K562 (cell line): ENCODE data around the gene RTL10. TPM values are rescaled to one million over a fixed set of nuclear protein-coding genes. Genes with fewer than 3 reads are reported as not detected.

Experiments used
- ADNP ChIP-seq: fragments of 200-800 bp; sonication (Bioruptor generic); IDR thresholded peaks from 2 replicates; pipeline ENCODE4 v1.6.1; 2016; ENCODE audit warnings: missing genetic modification characterization, missing compliant biosample characterization
- ARID3A ChIP-seq: IDR thresholded peaks from 2 replicates; pipeline ENCODE4 v1.6.1; 2012; ENCODE audit warnings: low read depth, low read length, improper control_type of control experiment, borderline replicate concordance
- BRF2 ChIP-seq: IDR thresholded peaks from 3 replicates; pipeline ENCODE4 v1.6.1; 2011; ENCODE audit warnings: borderline replicate concordance, mild to moderate bottlenecking; ENCODE audit not compliant: insufficient read length, insufficient read depth
- CEBPG ChIP-seq, 3 experiments: fragments of 200-800 bp in 1 of 3; sonication (Bioruptor generic) in 1 of 3; sonication (generic) in 1 of 3; formaldehyde crosslinking in 1 of 3; IDR thresholded peaks in 2 of 3; conservative IDR thresholded peaks in 1 of 3; 2 replicates each; pipeline versions ENCODE4 v1.6.1 to v1.8.0; 2016 to 2022; ENCODE audit warnings: missing compliant biosample characterization in 2 of 3, missing genetic modification characterization in 2 of 3, mild to moderate bottlenecking in 1 of 3, missing genetic modification reagents in 1 of 3
- CEBPZ ChIP-seq: fragments of 150-350 bp; IDR thresholded peaks from 2 replicates; pipeline ENCODE4 v1.6.1; 2014; ENCODE audit warnings: low read depth, mild to moderate bottlenecking, low read length, borderline replicate concordance
- CREB3 ChIP-seq: fragments of 450-650 bp; conservative IDR thresholded peaks from 2 replicates; pipeline ENCODE4 v1.6.1; 2016; ENCODE audit warnings: missing genetic modification characterization, low read depth, mild to moderate bottlenecking, missing compliant biosample characterization, moderate library complexity
- HDAC6 ChIP-seq: IDR thresholded peaks from 2 replicates; pipeline ENCODE4 v1.6.1; 2012; ENCODE audit warnings: low read depth, mild to moderate bottlenecking, control low read depth, inconsistent platforms, low read length, moderate library complexity
- KDM2B ChIP-seq: fragments of 250-450 bp; sonication (Bioruptor Pico); IDR thresholded peaks from 2 replicates; pipeline ENCODE4 v1.8.0; 2021; ENCODE audit warnings: mild to moderate bottlenecking, moderate library complexity
- MED1 ChIP-seq: sonication (generic); formaldehyde crosslinking; IDR thresholded peaks from 2 replicates; pipeline ENCODE4 v1.8.1; 2023; ENCODE audit warnings: missing genetic modification reagents, borderline replicate concordance
- TCF3 ChIP-seq: sonication (generic); formaldehyde crosslinking; IDR thresholded peaks from 2 replicates; pipeline ENCODE4 v1.4.0; 2020; ENCODE audit warnings: mild to moderate bottlenecking, missing genetic modification reagents
- TRIM24 ChIP-seq, 2 experiments: fragments of 450-650 bp; IDR thresholded peaks; 2 replicates each; pipeline ENCODE4 v1.6.1; 2016
- ZEB2 ChIP-seq: fragments of 450-650 bp; IDR thresholded peaks from 2 replicates; pipeline ENCODE4 v1.6.1; 2016
- ZKSCAN8 ChIP-seq: fragments of 200-800 bp; sonication (Bioruptor generic); IDR thresholded peaks from 2 replicates; pipeline ENCODE4 v1.6.1; 2016; ENCODE audit warnings: missing genetic modification characterization, missing compliant biosample characterization
- ZNF311 ChIP-seq: fragments of 250-450 bp; sonication (Bioruptor Pico); IDR thresholded peaks from 2 replicates; pipeline ENCODE4 v1.4.0; 2020; ENCODE audit warnings: mild to moderate bottlenecking, moderate library complexity
- ZNF586 ChIP-seq: fragments of 450-650 bp; formaldehyde crosslinking; conservative IDR thresholded peaks from 2 replicates; pipeline ENCODE4 v1.4.0; 2020; ENCODE audit warnings: mild to moderate bottlenecking, moderate library complexity
- polyA plus RNA-seq, 8 experiments: library from polyadenylated mRNA; depleted of rRNA in 4 of 8; stranded (reverse) in 5 of 8; unstranded in 3 of 8; fragments of >200 nt; fragmentation: Nextera tagmentation in 2 of 8; fragmentation: Illumina TruSeq in 1 of 8; extraction: Ambion mirVana in 2 of 8; extraction: Trizol in 1 of 8; gene quantifications; 2 replicates each; pipeline versions ENCODE4 v1.2.1 to v1.2.3, GENCODE V29; 2011 to 2014; ENCODE audit warnings: inconsistent platforms in 1 of 8, missing spikeins in 1 of 8
- total RNA-seq, 7 experiments: library from RNA; depleted of rRNA in 6 of 7; stranded (reverse); fragments of >200 nt in 6 of 7; fragmentation: Illumina TruSeq in 2 of 7; extraction: Trizol in 2 of 7; gene quantifications; 2 replicates each; pipeline versions ENCODE4 v1.2.1 to v1.2.3, GENCODE V29; 2011 to 2021; ENCODE audit warnings: low replicate concordance in 1 of 7

The RTL10 gene
- total and polyA plus RNA-seq, 9 of the 15 experiments (the other 6 are each of a cell fraction or from before 2014, with no cell fraction given), result 19.8 to 75.5 (median 32.5) TPM

- TF ChIP-seq CEBPZ, result no peak
- no peak for TF ChIP-seq CEBPG (CRISPR knock-in tag; IDR thresholded peaks at IDR 0.05)
- TF ChIP-seq CEBPG (tag; conservative IDR thresholded peaks at IDR 0.05 in 1 of 2, IDR thresholded peaks at IDR 0.05 in 1 of 2), result no peak
- no peak for TF ChIP-seq TRIM24 (IDR thresholded peaks at IDR 0.05)
- TF ChIP-seq ZNF586, result no peak
- TF ChIP-seq CREB3 (tag), result no peak
- TF ChIP-seq TCF3 (CRISPR knock-in tag), result no peak
- no peak for TF ChIP-seq ARID3A
- TF ChIP-seq BRF2, result no peak
- no peak for TF ChIP-seq KDM2B (CRISPR knock-in tag)
- no peak for TF ChIP-seq MED1 (CRISPR knock-in tag)
- no peak for TF ChIP-seq ZNF311
- TF ChIP-seq ZKSCAN8 (CRISPR knock-in tag), result no peak
- TF ChIP-seq ZEB2, result no peak
- no peak for TF ChIP-seq ADNP (tag)
- 0 out of 2 replicates have a peak, but pooled peaks have one; percentile 5 for TF ChIP-seq HDAC6
Observed at GRCh38 chr22:19848298-19849224, 6.1 kb downstream of the RTL10 start (continued).
